T-helper 1 cell treated with Interleukin-12 subunit alpha and Interleukin-12 subunit beta and Interleukin-4 antibody, amounts not matched to agents 30 μg/mL and 1 μg/mL, for 36 hours (primary cell): ENCODE measurements around the gene RAE1.

Experiments
- H3K27ac Mint-ChIP-seq: one replicate; pipeline ENCODE4 v1.8.0; 2021; ENCODE audit warnings: mild to moderate bottlenecking, mixed read lengths
- H3K27me3 Mint-ChIP-seq: one replicate; pipeline ENCODE4 v1.8.0; 2021; ENCODE audit warnings: low read depth, mixed read lengths
- H3K36me3 Mint-ChIP-seq: one replicate; pipeline ENCODE4 v1.8.0; 2021; ENCODE audit warnings: low read depth, mixed read lengths
- H3K4me1 Mint-ChIP-seq: one replicate; pipeline ENCODE4 v1.8.0; 2021; ENCODE audit warnings: low read depth, mixed read lengths
- H3K4me3 Mint-ChIP-seq: one replicate; pipeline ENCODE4 v1.8.0; 2021; ENCODE audit warnings: mild to moderate bottlenecking, moderate library complexity, mixed read lengths
- H3K9me3 Mint-ChIP-seq: one replicate; pipeline ENCODE4 v1.8.0; 2021; ENCODE audit warnings: mixed read lengths

RAE1 gene

DNA sequence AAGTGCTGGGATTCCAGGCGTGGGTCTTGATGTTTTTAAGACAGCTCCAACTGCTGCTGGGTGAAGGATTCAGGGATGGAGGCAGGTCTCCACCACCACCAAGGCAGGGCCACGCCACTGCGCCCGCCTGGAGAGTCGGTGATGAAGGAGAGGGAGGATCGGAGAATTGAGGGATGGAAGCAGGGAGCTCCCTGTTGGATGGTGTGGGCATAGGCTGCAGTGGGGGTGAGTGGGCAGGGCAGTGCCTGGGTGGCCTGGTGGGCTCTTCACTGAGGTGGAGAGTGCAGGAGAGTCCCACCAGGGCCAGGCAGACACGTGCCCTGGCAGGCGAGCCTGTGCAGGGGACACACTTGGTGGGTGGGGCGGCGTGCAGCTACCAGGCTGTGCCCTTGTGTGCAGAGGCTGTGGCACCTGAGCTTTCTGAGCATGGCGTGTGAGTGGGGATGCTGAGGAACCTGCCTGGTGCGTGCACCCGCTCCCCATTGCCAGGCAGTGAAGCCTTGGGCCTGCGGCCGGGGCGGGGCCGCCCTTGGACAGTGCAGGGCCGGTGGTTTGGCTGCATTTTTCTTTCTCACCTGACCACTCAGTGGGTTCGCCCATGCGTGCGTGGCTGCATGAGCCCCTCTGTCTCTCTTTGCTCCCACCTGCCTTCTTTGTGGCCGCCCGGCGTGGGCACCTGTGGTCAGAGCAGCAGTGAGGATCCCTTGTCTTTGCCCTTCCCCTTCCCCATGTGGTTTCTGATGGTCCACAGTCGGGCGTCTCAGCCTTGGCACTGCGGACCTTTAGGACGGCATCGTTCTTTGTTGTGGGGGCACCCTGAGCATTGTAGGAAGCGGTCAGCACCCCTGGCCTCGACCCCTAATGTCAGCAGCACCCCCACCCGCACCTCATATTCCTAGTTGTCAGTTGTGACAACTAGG lies 51.4 kb downstream of the RAE1 start:
- Mint-ChIP-seq H3K4me1 (peaks cover 41% of the 10 kb centered on the region), H3K9me3 (no peaks in the 10 kb centered on the region), H3K4me3 (no peak overlapping the region), H3K36me3 (peaks cover 38% of the 10 kb centered on the region), H3K27ac (no peak overlapping the region), H3K27me3 (no peaks in the 10 kb centered on the region)

DNA sequence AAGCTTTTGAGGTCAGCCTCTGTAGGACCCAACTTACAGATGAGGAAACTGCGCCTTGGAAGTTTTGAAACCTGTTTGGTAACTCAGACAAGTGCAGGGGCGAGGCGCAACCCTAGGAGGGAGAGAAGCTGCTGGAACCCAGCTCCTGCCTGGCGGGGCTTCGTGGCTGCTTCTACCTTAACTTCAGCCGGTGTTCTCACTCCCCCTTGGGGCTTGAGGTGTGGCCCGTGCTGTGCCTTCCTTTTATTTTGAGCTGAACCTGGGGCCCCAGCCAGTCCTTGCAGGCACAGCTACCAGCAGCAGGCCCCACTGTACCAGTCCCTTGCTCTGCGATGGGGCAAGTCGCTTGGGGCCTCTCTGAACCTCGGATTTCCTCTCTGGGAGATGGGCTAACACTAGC lies 52.2 kb downstream of the RAE1 start:
- no peak overlapping the region for H3K27ac Mint-ChIP-seq
- H3K36me3 Mint-ChIP-seq, result peaks cover 39% of the 10 kb centered on the region
- H3K9me3 Mint-ChIP-seq, result no peaks in the 10 kb centered on the region
- H3K27me3 Mint-ChIP-seq, result no peaks in the 10 kb centered on the region
- H3K4me3 Mint-ChIP-seq, result no peak overlapping the region
- peaks cover 34% of the 10 kb centered on the region for H3K4me1 Mint-ChIP-seq

DNA sequence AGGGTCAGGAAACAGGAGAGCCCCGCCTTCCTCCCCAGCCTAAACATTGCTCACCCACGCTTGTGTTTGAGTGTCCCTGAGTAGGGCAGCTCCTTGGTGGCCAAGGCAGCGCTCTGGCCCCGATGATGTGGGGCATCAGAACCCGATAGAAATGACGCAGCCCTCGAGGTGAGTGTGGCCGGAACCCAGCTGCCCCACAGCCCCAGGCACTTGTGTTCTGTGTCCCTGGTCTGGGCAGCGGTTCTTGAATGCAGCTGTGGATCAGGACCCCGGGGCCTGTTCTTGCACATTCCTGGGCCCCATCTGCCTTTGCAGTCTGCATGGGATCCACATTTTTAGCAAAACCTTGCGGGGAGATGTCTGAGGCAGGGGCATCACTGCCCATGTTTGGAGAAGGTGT lies 53.0 kb downstream of the RAE1 start:
- H3K9me3 Mint-ChIP-seq, result no peaks in the 10 kb centered on the region
- H3K4me3 Mint-ChIP-seq, result no peak overlapping the region
- no peaks in the 10 kb centered on the region for H3K27me3 Mint-ChIP-seq
- no peak overlapping the region for H3K27ac Mint-ChIP-seq
- H3K4me1 Mint-ChIP-seq, result peaks cover 29% of the 10 kb centered on the region
- peaks cover 36% of the 10 kb centered on the region for H3K36me3 Mint-ChIP-seq

DNA sequence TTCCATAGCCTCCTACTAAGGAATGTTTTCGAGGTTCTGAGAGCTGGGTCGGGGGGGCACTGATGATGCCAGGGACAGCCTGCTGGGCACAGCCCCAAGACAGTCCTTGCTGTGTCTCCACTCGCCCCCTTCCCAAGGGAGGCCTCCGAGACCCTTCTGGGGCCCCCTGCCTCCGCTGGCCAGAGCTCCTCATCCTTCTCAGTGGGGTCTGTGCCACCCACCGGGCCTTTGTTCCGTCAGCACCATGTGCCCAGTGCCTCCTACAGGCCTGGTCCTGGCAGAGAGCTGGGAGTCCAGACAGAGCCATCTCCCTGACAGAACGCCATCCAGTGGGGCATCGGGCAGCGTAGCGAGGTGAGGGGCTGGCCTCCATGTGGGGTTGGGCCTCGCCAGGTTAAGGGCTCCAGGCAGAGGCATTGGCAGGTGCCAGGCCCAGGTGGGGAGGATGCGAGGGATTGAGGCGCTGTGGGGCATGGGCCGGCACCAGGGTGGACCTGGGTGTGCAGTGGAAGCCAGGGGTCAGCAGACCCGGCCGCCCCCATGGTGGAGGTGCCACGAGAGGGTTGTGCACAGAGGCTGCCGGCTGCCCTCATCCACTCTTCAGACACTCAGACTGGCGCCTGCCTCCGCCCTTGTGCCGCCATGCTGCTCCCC lies 53.5 kb downstream of the RAE1 start:
- no peaks in the 10 kb centered on the region for H3K27me3 Mint-ChIP-seq
- H3K4me1 Mint-ChIP-seq, result peaks cover 24% of the 10 kb centered on the region
- H3K4me3 Mint-ChIP-seq, result no peak overlapping the region
- no peaks in the 10 kb centered on the region for H3K9me3 Mint-ChIP-seq
- H3K36me3 Mint-ChIP-seq, result peaks cover 32% of the 10 kb centered on the region
- no peak overlapping the region for H3K27ac Mint-ChIP-seq

DNA sequence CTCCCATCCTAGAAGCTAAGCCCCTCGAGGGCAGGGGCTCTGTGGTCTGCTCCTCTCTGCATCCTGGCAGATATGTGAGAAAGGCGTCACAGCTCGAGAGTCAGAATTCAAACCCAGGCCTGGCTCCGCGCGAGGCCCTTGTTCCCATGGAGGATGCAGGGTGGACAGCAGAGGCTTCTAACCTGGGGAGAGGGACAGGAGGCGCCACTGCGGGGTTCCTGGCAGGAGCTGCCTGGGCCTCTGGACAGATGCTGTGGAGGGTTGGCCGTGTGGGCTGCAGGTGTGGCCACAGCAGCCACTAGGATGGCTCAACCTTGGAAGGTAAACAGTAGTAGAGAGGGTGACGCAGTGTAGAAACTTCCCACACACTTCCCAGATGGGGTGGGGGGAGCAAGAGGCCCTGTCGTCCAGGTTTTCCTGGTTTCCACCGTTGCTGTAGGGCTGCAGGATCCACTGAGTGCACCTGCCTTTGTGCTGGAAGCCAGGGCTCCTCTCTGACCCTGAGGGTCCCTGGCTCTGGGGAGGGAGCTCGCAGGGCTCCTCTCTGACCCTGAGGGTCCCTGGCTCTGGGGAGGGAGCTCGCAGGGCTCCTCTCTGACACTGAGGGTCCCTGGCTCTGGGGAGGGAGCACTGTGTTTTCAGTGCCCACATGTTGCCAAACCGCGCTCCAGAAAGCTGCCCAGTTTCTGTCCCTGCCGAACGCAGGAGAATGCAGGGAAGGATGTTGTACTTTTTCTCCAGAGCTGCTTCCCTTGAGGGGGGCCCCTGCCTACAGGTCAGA lies 54.4 kb downstream of the RAE1 start:
- H3K36me3 Mint-ChIP-seq, result peaks cover 32% of the 10 kb centered on the region
- H3K4me1 Mint-ChIP-seq, result peaks cover 16% of the 10 kb centered on the region
- no peak overlapping the region for H3K4me3 Mint-ChIP-seq

DNA sequence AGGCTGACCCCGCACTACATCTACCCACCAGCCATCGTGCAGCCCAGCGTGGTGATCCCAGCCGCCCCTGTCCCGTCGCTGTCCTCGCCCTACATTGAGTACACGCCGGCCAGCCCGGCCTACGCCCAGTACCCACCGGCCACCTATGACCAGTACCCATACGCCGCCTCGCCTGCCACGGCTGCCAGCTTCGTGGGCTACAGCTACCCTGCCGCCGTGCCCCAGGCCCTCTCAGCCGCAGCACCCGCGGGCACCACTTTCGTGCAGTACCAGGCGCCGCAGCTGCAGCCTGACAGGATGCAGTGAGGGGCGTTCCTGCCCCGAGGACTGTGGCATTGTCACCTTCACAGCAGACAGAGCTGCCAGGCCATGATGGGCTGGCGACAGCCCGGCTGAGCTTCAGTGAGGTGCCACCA lies 56.5 kb downstream of the RAE1 start:
- Mint-ChIP-seq H3K4me1 (peaks cover 10% of the 10 kb centered on the region), H3K27me3 (no peaks in the 10 kb centered on the region), H3K4me3 (no peak overlapping the region)

More for the DNA sequence above, 54.4 kb downstream of the RAE1 start:
- Mint-ChIP-seq H3K27ac (no peak overlapping the region), H3K9me3 (no peaks in the 10 kb centered on the region), H3K27me3 (no peaks in the 10 kb centered on the region)

DNA sequence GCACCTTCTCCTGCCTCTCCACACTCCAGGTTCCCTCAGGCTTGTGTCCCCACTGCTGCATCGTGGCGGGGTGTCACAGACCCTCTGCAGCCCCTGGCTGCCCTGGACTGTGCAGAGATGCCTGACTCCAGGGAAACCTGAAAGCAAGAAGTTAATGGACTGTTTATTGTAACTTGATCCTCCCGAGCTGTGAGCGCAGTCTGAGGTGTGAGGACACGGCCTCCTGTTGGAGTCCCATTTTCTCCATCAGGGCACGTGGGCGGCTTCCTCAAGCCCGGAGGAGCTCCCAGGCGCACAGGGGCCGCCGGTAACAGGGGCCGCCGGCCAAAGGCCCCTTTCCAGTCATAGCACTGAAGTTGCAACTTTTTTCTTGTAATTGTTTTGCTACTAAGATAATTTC lies 57.1 kb downstream of the RAE1 start:
- Mint-ChIP-seq H3K4me3 (no peak overlapping the region), H3K27me3 (no peaks in the 10 kb centered on the region), H3K36me3 (peaks cover 14% of the 10 kb centered on the region), H3K27ac (no peak overlapping the region), H3K9me3 (no peaks in the 10 kb centered on the region), H3K4me1 (peaks cover 8% of the 10 kb centered on the region)

More for the DNA sequence above, 56.5 kb downstream of the RAE1 start:
- Mint-ChIP-seq H3K9me3 (no peaks in the 10 kb centered on the region), H3K27ac (no peak overlapping the region), H3K36me3 (peaks cover 17% of the 10 kb centered on the region)

DNA sequence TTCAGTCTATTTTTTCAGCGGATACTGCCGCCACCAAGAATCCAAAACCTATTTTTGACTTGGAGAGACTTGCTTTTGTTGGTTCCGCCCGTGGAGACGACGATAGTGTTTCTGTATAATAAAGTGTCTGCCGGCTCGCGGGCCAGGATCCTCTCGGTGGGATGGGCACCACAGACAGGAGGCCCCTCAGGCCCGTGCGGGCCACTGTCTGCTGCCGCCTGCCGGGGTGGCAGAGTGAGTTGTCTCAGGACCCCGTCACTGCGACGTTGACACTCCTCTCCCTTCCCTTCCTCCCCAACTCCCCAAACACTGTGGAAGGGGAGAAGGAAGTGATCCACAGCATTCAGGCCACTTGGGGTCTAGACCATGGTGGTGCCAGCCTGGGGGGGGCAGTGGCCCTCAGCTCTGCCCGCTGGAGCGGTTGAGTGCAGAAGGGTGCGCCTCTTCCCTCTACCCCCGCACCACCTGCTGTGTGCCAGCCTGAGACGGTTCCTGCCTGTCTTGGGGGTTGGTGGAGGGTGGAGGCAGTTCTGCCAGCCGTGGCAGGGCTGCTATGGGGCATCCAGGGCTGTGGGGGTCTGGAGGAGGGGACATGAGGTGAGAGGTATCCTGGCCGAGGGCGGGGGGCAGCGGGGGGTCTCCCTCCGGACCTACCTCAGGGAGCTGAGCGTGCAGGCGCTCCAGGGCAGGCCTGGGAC lies 57.6 kb downstream of the RAE1 start:
- no peak overlapping the region for H3K4me3 Mint-ChIP-seq
- H3K36me3 Mint-ChIP-seq, result peaks cover 14% of the 10 kb centered on the region
- no peaks in the 10 kb centered on the region for H3K9me3 Mint-ChIP-seq
- no peaks in the 10 kb centered on the region for H3K27me3 Mint-ChIP-seq
- H3K4me1 Mint-ChIP-seq, result peaks cover 8% of the 10 kb centered on the region
- H3K27ac Mint-ChIP-seq, result no peak overlapping the region

DNA sequence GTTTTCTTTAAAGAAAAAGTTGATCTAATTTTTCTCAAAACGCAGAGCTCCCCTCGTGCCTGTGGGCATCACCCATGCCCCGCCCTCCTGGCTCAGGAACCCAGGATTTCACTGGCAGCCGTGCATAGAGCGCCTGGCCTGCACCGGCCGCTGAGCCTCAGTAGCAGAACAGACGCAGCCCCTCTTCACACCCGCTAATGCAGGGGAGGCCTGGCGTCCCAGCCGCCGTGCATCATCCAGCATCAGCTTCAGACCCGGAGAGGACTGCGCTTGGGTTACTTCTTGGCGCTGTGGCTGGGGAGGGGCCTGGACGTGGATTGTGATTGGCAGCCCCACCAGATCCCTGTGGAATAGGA lies 58.2 kb downstream of the RAE1 start:
- Mint-ChIP-seq H3K9me3 (no peaks in the 10 kb centered on the region), H3K4me1 (peaks cover 8% of the 10 kb centered on the region), H3K27me3 (no peaks in the 10 kb centered on the region), H3K36me3 (peaks cover 14% of the 10 kb centered on the region), H3K4me3 (no peak overlapping the region), H3K27ac (no peak overlapping the region)

DNA sequence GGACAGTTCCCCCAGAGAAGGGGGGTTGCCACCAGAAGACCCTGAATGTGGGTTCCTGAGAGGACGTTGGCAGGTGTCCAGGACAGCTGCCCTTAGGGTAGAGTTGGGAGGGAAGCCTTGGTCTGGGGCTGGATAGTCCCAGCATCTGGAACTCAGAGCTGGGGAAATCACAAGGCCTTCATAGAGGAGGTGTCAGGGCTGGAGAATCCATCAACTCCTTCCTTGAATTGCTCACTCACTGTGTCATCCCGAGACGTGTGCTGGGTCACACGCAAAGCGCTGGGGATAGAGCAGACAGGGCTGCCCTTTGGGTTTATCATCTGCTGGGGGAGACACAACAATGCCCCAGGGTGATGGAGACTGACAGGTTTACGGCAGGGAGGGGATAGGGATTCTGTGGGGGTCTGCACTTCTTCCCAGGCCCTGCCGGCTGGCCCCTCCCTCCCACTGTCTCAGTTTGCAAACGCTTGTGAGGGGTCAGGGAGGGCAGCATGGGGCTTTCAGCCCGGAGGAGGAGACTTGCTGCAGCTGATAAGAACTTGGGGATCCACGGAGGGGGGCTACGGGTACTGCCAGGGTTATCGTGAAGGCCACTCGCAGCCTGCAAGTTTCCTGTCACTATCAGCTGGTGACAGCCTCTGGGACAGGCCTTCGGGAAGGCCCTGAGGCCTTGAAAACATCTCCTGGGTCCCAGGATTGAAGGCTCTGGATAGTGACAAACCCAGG lies 58.8 kb downstream of the RAE1 start:
- no peaks in the 10 kb centered on the region for H3K27me3 Mint-ChIP-seq
- H3K27ac Mint-ChIP-seq, result no peak overlapping the region
- H3K4me1 Mint-ChIP-seq, result peaks cover 8% of the 10 kb centered on the region
- peaks cover 14% of the 10 kb centered on the region for H3K36me3 Mint-ChIP-seq
- H3K9me3 Mint-ChIP-seq, result no peaks in the 10 kb centered on the region
- no peak overlapping the region for H3K4me3 Mint-ChIP-seq

DNA sequence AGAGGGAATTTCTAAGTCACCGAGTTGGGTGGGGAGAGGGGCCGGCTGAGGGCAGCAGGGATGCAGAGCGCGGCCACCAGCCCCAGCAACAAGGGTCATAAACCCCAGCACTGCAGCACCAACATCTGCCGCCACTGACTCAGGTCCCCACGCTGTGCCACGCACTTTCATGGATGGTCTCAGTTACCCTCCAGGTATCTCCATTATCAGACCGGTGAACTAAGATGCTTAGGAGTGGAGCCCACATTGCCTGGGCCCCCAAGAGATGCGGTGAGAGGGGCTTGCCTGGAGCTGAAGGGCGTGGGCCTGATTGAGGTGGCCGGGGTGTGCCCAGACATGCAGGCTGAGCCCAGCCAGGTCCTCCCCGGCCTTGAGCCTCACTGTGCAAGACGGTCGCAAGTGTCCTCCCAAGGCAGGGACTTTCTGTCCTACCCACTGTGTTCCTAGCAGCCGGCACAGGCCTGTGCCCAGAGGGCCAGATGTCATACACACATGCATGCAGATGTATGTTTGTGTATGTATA lies 59.4 kb downstream of the RAE1 start:
- H3K4me1 Mint-ChIP-seq, result peaks cover 8% of the 10 kb centered on the region
- H3K27ac Mint-ChIP-seq, result no peak overlapping the region
- no peak overlapping the region for H3K4me3 Mint-ChIP-seq
- H3K9me3 Mint-ChIP-seq, result no peaks in the 10 kb centered on the region
- H3K27me3 Mint-ChIP-seq, result no peaks in the 10 kb centered on the region
- peaks cover 14% of the 10 kb centered on the region for H3K36me3 Mint-ChIP-seq

DNA sequence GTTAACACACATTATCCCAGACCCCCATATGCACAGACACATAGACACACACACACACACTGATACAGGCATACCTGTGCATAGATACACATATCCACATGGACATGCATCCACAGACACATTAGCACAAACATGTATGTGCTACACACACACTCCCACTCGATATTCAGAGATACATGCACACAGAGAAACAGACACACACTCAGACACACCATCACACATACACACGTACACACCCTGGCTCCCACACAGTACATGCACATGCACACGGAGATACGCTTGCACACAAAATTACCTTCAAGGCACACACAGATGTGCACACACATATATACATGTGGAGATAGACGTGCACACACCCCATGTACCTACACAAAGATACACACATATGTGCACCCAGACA lies 59.9 kb downstream of the RAE1 start:
- H3K27ac Mint-ChIP-seq, result no peak overlapping the region
- no peak overlapping the region for H3K4me3 Mint-ChIP-seq
- H3K36me3 Mint-ChIP-seq, result peaks cover 14% of the 10 kb centered on the region
- H3K4me1 Mint-ChIP-seq, result peaks cover 8% of the 10 kb centered on the region
- no peaks in the 10 kb centered on the region for H3K27me3 Mint-ChIP-seq
- no peaks in the 10 kb centered on the region for H3K9me3 Mint-ChIP-seq

DNA sequence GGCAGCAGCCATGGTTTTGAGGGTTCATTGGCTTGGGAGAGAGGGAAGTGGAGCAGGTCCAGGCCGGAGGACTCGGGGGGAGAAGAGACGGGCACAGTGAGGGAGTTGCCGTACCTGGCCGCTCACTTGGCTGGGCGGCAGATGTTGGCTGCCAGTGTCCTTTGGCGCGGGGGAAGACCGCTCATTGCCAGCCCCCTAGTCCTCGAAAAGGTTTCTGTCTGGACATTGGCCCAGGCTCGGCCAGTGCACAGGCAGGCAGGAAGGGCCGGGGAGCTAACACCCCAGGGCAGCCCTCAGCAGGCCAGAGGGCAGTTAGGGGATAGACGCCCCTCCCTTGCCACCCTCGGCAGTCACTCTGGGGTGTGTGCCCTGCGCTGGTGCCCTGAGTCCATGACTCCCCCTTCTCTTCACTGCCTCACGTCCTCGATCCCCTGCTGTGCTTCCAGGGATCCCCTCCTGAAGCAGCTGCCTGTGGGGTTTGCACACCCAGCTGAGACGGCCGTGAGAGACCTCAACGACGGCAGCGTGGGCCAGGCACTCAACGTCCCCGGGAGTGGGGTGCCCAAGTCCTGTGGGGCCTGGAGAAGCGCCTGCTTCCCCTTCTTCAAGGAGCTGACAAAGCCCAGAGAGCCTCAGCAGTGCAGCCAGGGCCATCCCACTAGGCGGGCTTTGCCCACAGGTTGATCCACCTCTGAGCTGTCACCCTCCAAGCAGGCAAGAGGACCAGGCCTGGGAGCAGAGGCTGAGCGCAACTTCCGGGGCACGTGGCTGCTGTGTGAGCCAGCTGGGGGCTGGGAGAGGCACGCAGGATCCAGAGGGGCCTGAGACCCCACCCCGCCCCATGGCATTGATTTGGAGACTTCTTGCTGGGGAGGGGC lies 60.6 kb downstream of the RAE1 start:
- no peak overlapping the region for H3K4me3 Mint-ChIP-seq
- H3K4me1 Mint-ChIP-seq, result peaks cover 8% of the 10 kb centered on the region
- H3K27ac Mint-ChIP-seq, result no peak overlapping the region
- peaks cover 14% of the 10 kb centered on the region for H3K36me3 Mint-ChIP-seq
- H3K27me3 Mint-ChIP-seq, result no peaks in the 10 kb centered on the region
- no peaks in the 10 kb centered on the region for H3K9me3 Mint-ChIP-seq
